Right atrium auricular region (tissue), 2 donors: Measurements from ENCODE around the gene CCDC167. TPM values are rescaled to one million over a fixed set of nuclear protein-coding genes. Genes with fewer than 3 reads are reported as not detected.
A peak's percentile ranks its signal among the peaks of the same experiment; 100 is the strongest.

Experiments used
- DNase-seq: peaks from one replicate; pipeline ENCODE4 v3.0.0-alpha.2; 2019; ENCODE audit warnings: low spot score
- H3K27ac ChIP-seq, 2 donors: fragments of 200-600 bp; sonication (generic); 1 replicate in 1 of 2; 2 replicates in 1 of 2; pipeline ENCODE4 v1.5.1; 2016 to 2019
- H3K27me3 ChIP-seq, 2 donors: fragments of 200-600 bp; sonication (generic); one replicate each; pipeline versions ENCODE4 v1.5.1 to v1.6.0; 2017 to 2019
- H3K36me3 ChIP-seq: fragments of 200-600 bp; sonication (generic); one replicate; pipeline ENCODE4 v1.5.1; 2016
- H3K4me1 ChIP-seq, 2 donors: fragments of 200-600 bp; sonication (generic); one replicate each; pipeline versions ENCODE4 v1.5.1 to v1.6.0; 2017 to 2019
- H3K4me3 ChIP-seq, 2 donors: fragments of 200-600 bp; sonication (generic); 1 replicate in 1 of 2; 2 replicates in 1 of 2; pipeline ENCODE4 v1.5.1; 2017 to 2019; ENCODE audit warnings: mild to moderate bottlenecking in 1 of 2, moderate library complexity in 1 of 2
- H3K9me3 ChIP-seq, 2 donors: fragments of 200-600 bp; sonication (generic); one replicate each; pipeline ENCODE4 v1.5.1; 2019
- total RNA-seq, 2 donors: library from RNA; depleted of rRNA; stranded (reverse); fragments of >200 nt; gene quantifications; one replicate each; pipeline ENCODE4 v1.1.0, GENCODE V29; 2016
- TF ChIP-seq, protein P1 (sequence below), 2 donors: fragments of 200-600 bp; sonication (generic); IDR thresholded peaks; one replicate each; pipeline ENCODE4 v1.5.1; 2019; ENCODE audit warnings: antibody characterized with exemption in 2 of 2

CCDC167 gene
- total RNA-seq, 2 donors from 2014 or later = 26.1 to 39.6 TPM

DNA sequence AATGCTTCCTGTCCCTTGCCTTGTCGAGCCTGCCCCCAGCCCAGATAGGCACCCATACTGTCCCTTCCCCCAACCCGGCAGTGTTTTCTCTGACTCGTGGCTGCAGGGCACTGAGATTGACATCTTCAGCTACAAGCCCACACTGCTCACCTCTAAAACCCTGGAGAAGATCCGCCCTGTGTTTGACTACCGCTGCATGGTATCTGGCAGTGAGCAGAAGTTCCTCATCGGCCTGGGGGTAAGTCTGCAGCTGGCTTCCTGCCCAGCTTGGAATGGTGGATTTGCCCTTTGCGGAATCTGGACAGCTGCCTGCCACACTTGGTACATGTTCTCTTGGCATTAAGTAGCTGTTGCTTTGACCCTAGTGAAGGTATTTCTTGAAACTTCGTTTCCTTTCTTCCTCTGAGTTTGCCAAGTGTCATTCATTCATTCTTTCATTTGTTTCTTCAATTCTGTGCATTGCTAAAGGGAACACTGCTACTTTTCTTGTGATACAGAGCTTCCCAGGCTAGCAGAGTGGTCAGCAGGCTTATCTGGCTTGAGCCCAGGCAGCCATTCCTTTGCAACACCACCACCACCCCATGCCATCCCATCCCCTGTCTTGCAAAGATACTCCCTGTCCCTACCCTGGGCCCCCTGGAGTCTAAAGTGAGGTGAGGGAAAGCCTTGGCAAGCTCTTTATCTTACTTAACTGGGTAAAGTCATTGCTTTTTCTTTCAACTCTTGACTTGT, 26.2 kb downstream of the CCDC167 start:
- Histone ChIP-seq H3K9me3 (no peaks in the 10 kb centered on the region), H3K27me3 (no peaks in the 10 kb centered on the region), H3K4me3 (no peak overlapping the region), H3K36me3 (peaks cover 51% of the 10 kb centered on the region), H3K4me1 (peaks cover 0 to 28% of the 10 kb centered on the region in 2 donors), H3K27ac (peak overlapping the region; percentile 39 to 52)
- TF ChIP-seq, protein P1, sequence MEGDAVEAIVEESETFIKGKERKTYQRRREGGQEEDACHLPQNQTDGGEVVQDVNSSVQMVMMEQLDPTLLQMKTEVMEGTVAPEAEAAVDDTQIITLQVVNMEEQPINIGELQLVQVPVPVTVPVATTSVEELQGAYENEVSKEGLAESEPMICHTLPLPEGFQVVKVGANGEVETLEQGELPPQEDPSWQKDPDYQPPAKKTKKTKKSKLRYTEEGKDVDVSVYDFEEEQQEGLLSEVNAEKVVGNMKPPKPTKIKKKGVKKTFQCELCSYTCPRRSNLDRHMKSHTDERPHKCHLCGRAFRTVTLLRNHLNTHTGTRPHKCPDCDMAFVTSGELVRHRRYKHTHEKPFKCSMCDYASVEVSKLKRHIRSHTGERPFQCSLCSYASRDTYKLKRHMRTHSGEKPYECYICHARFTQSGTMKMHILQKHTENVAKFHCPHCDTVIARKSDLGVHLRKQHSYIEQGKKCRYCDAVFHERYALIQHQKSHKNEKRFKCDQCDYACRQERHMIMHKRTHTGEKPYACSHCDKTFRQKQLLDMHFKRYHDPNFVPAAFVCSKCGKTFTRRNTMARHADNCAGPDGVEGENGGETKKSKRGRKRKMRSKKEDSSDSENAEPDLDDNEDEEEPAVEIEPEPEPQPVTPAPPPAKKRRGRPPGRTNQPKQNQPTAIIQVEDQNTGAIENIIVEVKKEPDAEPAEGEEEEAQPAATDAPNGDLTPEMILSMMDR (IDR thresholded peaks at IDR 0.05) = no peak
- DNase-seq = no peak

DNA sequence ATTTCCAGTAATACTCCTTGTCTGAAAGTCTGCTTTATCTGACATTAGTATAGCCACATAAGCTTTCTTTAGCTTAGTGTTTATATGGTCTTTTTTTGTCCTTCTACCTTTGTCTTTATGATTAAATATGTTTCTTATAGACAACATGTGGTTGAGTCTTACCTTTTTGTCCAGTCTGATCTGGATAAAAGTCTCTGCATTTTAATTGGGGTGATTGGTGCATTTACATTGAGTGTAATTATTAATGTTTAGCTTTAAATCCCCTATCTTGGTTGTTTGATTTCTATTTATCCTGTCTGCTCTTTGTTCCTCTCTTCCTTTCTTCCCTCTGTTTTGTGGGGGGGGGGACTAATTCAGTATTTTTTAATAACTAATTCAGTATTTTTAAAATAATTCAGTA, 32.0 kb downstream of the CCDC167 start:
- H3K27me3 ChIP-seq = no peaks in the 10 kb centered on the region
- H3K9me3 ChIP-seq = peaks cover 0 to 16% of the 10 kb centered on the region in 2 donors
- peaks cover 26% of the 10 kb centered on the region for H3K36me3 ChIP-seq
- peaks cover 0 to 5% of the 10 kb centered on the region in 2 donors for H3K4me1 ChIP-seq
- DNase-seq = no peak
- no peak overlapping the region for H3K27ac ChIP-seq
- no peak overlapping the region for H3K4me3 ChIP-seq
- TF ChIP-seq, protein P1 (IDR thresholded peaks at IDR 0.05) = no peak

DNA sequence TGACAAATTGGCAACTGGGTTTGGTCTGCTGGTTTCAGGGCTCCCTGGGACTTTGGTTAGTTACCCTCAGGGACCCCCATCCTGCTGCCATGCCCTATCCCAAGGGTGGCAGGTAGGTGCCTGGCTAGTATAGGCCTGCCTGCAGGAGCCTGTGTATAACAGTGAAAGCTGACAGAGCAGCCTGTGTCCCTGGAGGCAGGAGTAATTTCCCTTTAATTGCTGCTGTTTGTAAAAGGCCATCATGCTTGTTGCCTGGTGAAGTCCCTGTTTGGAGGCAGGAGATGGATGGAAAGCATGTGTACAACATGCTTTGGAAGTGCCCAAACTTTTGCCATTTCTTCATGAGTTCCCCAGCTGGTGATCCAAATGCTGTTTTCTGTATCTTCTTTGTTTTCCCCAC, 36.6 kb downstream of the CCDC167 start:
- Histone ChIP-seq H3K27ac (no peak overlapping the region), H3K4me3 (no peak overlapping the region), H3K27me3 (no peaks in the 10 kb centered on the region), H3K9me3 (peaks cover 0 to 15% of the 10 kb centered on the region in 2 donors), H3K36me3 (peaks cover 54% of the 10 kb centered on the region), H3K4me1 (no peaks in the 10 kb centered on the region)
- TF ChIP-seq, protein P1 (IDR thresholded peaks at IDR 0.05) = no peak
- DNase-seq = no peak

DNA sequence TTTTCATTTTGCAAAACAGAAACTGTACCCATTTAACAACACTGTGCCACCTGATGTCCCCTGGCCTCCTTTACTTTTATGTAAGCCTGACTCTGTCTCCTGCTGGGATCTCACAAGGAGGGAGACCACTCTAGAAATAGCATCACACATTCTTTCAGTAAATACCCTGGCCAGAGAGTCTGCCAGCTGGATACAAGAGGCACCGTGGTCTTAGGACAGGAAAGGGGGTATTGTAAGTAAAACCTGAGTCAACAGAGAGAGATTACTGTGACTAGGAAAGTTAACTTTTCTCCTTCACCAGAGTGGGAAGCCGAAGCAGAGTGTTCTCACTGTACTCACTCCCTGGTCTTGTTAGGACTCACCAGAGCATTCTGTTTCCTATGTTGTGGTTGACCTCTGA, 38.9 kb downstream of the CCDC167 start:
- TF ChIP-seq, protein P1 (IDR thresholded peaks at IDR 0.05) = no peak
- peaks cover 59% of the 10 kb centered on the region for H3K36me3 ChIP-seq

DNA sequence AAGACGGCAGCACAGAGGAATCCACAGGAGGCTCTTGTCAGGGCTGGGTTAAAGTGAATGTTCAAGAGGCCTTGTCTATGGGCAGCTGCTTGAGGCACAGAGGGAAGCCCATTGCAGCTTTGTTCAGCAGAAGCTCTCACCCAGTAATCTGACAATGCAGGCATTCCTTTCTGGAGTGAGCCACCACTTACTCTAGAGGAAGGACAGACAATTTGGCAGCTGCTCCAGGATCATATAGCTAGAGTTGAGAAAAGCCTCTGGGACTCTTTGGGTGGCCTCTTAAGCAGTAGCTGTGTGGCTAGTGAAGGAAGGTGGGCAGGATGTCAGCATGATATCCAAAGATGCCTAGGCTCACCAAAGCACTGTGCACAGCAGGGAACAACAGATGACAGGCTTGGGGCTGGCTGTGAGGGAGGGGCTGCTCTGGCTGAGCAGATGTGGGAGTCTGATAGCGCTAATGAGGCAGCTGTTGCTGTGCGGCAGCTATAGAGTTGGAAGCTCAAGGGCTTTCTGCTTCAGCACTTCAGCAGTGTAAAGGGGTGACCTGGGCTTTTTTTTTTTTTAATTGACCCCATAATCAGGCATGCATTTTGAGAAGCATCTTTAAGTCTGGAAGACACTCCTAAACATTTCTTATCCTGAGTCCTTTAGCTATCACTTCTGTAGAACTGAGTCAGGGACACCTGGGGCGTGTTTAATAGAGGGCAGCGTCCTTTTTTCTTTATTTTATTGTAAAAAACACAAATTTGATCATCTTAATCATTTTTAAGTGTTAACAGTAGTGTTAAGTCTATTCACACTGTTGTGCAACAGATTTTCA, 39.5 kb downstream of the CCDC167 start:
- Histone ChIP-seq H3K27me3 (no peaks in the 10 kb centered on the region), H3K9me3 (no peaks in the 10 kb centered on the region), H3K36me3 (peaks cover 66% of the 10 kb centered on the region), H3K4me1 (peaks cover 0 to 10% of the 10 kb centered on the region in 2 donors), H3K4me3 (no peak overlapping the region), H3K27ac (no peak overlapping the region)
- no peak for DNase-seq
- TF ChIP-seq, protein P1 (IDR thresholded peaks at IDR 0.05) = no peak

More for the DNA sequence above, 38.9 kb downstream of the CCDC167 start:
- Histone ChIP-seq H3K9me3 (no peaks in the 10 kb centered on the region), H3K4me1 (peaks cover 0 to 7% of the 10 kb centered on the region in 2 donors), H3K27me3 (no peaks in the 10 kb centered on the region), H3K27ac (no peak overlapping the region), H3K4me3 (no peak overlapping the region)
- DNase-seq = no peak
